Neural progenitor cell (in vitro differentiated cells): ENCODE results near the gene PIWIL1. TPM values are rescaled to one million over a fixed set of nuclear protein-coding genes. Genes with fewer than 3 reads are reported as not detected.

Experiments
- DNase-seq: peaks from one replicate; pipeline ENCODE4 v3.0.0-alpha.2; 2016; ENCODE audit warnings: low spot score
- H2AFZ ChIP-seq: fragments of 200-600 bp; sonication (generic); replicated peaks from 2 replicates; pipeline ENCODE4 v1.6.1; 2016; ENCODE audit warnings: antibody characterized with exemption
- H3F3A ChIP-seq: fragments of 200-600 bp; sonication (generic); 2 replicates; pipeline ENCODE4 v1.6.1; 2016; ENCODE audit warnings: antibody characterized with exemption, low read depth
- H3K27ac ChIP-seq: fragments of 200-600 bp; sonication (generic); 2 replicates; pipeline ENCODE4 v1.5.1; 2016; ENCODE audit warnings: mild to moderate bottlenecking
- H3K27me3 ChIP-seq: fragments of 200-600 bp; sonication (generic); 2 replicates; pipeline ENCODE4 v1.6.1; 2016; ENCODE audit warnings: mild to moderate bottlenecking, moderate library complexity
- H3K36me3 ChIP-seq: fragments of 200-600 bp; sonication (generic); 2 replicates; pipeline ENCODE4 v1.5.1; 2016
- H3K4me1 ChIP-seq: fragments of 200-600 bp; sonication (generic); 2 replicates; pipeline ENCODE4 v1.6.1; 2016; ENCODE audit warnings: mixed run types
- H3K4me2 ChIP-seq: fragments of 200-600 bp; sonication (generic); 2 replicates; pipeline ENCODE4 v1.6.1; 2016
- H3K4me3 ChIP-seq: fragments of 200-600 bp; sonication (generic); 2 replicates; pipeline ENCODE4 v1.5.1; 2016
- H3K79me2 ChIP-seq: fragments of 200-600 bp; sonication (generic); 2 replicates; pipeline ENCODE4 v1.6.1; 2016; ENCODE audit warnings: low read depth
- H3K9ac ChIP-seq: fragments of 200-600 bp; sonication (generic); 2 replicates; pipeline ENCODE4 v1.6.1; 2016
- H3K9me3 ChIP-seq: fragments of 200-600 bp; sonication (generic); 2 replicates; pipeline ENCODE4 v1.5.1; 2016; ENCODE audit warnings: low read depth
- H4K20me1 ChIP-seq: fragments of 200-600 bp; sonication (generic); 2 replicates; pipeline ENCODE4 v1.6.1; 2016; ENCODE audit warnings: low read depth
- H3K27ac Mint-ChIP-seq: 3 replicates; pipeline ENCODE4 v1.8.0; 2021; ENCODE audit warnings: mixed read lengths
- H3K27me3 Mint-ChIP-seq: 2 replicates; pipeline ENCODE4 v1.8.0; 2022; ENCODE audit warnings: low read depth, mild to moderate bottlenecking, inconsistent platforms, moderate library complexity, mixed read lengths; ENCODE audit not compliant: insufficient read depth
- H3K36me3 Mint-ChIP-seq: 3 replicates; pipeline ENCODE4 v1.8.0; 2021; ENCODE audit warnings: mixed read lengths
- H3K4me1 Mint-ChIP-seq: 3 replicates; pipeline ENCODE4 v1.8.0; 2021; ENCODE audit warnings: mixed read lengths
- H3K4me3 Mint-ChIP-seq: 3 replicates; pipeline ENCODE4 v1.8.0; 2021; ENCODE audit warnings: mild to moderate bottlenecking, moderate library complexity, mixed read lengths
- H3K9me3 Mint-ChIP-seq: 3 replicates; pipeline ENCODE4 v1.8.0; 2020; ENCODE audit warnings: mixed read lengths
- CTCF ChIP-seq: fragments of 200-600 bp; sonication (generic); IDR thresholded peaks from 2 replicates; pipeline ENCODE4 v1.5.1; 2017; ENCODE audit warnings: antibody characterized with exemption, mild to moderate bottlenecking
- EZH2 ChIP-seq: fragments of 200-600 bp; sonication (generic); IDR thresholded peaks from 2 replicates; pipeline ENCODE4 v1.6.1; 2017; ENCODE audit warnings: antibody characterized with exemption, mild to moderate bottlenecking, moderate library complexity
- EZH2phosphoT487 ChIP-seq: fragments of 200-600 bp; sonication (generic); IDR thresholded peaks from 2 replicates; pipeline ENCODE4 v1.6.1; 2017; ENCODE audit warnings: antibody characterized with exemption
- total RNA-seq: library from RNA; depleted of rRNA; stranded (reverse); fragments of >200 nt; gene quantifications from 2 replicates; pipeline ENCODE4 v1.2.3, GENCODE V29; 2015; ENCODE audit warnings: low replicate concordance

Gene PIWIL1
- total RNA-seq, 1 donor from 2014 or later: not detected

GRCh38 chr12:130342442-130342841 lies 4.8 kb downstream of the PIWIL1 start:
- H2AFZ ChIP-seq: no peak overlapping the region
- H3K4me1 ChIP-seq: no peaks in the 10 kb centered on the region
- H3K36me3 Mint-ChIP-seq: no peaks in the 10 kb centered on the region
- H3K9ac ChIP-seq: no peak overlapping the region
- H3K4me2 ChIP-seq: no peak overlapping the region
- H3K36me3 ChIP-seq: no peaks in the 10 kb centered on the region
- H3F3A ChIP-seq: no peaks in the 10 kb centered on the region
- H3K4me3 ChIP-seq: no peak overlapping the region
- no peaks in the 10 kb centered on the region for H3K9me3 ChIP-seq
- peaks cover 2% of the 10 kb centered on the region for H3K4me1 Mint-ChIP-seq
- H4K20me1 ChIP-seq: no peaks in the 10 kb centered on the region
- no peak overlapping the region for H3K27ac Mint-ChIP-seq
- no peak overlapping the region for H3K4me3 Mint-ChIP-seq
- H3K27me3 ChIP-seq: peaks cover 11% of the 10 kb centered on the region
- DNase-seq: no peak
- TF ChIP-seq EZH2 (no peak), EZH2phosphoT487 (no peak), CTCF (no peak)
- H3K27me3 Mint-ChIP-seq: peaks cover 2% of the 10 kb centered on the region
- no peak overlapping the region for H3K27ac ChIP-seq
- no peaks in the 10 kb centered on the region for H3K79me2 ChIP-seq
- H3K9me3 Mint-ChIP-seq: peaks cover 6% of the 10 kb centered on the region

- no peak for TF ChIP-seq EZH2phosphoT487
- Histone ChIP-seq H3K27me3 (peaks cover 12% of the 10 kb centered on the region), H3K4me3 (no peak overlapping the region), H4K20me1 (no peaks in the 10 kb centered on the region), H3K79me2 (no peaks in the 10 kb centered on the region), H3K9ac (no peak overlapping the region), H3K4me2 (no peak overlapping the region), H3K27ac (no peak overlapping the region), H3K4me1 (no peaks in the 10 kb centered on the region), H3K9me3 (no peaks in the 10 kb centered on the region), H3F3A (no peaks in the 10 kb centered on the region), H2AFZ (no peak overlapping the region), H3K36me3 (no peaks in the 10 kb centered on the region)
- Mint-ChIP-seq H3K27ac (no peak overlapping the region), H3K4me3 (no peak overlapping the region), H3K27me3 (peaks cover 2% of the 10 kb centered on the region), H3K36me3 (no peaks in the 10 kb centered on the region), H3K9me3 (peaks cover 6% of the 10 kb centered on the region), H3K4me1 (peaks cover 2% of the 10 kb centered on the region)
- no peak for DNase-seq
Measured at GRCh38 chr12:130342842-130343241, 5.2 kb downstream of the PIWIL1 start.

- no peak overlapping the region for H2AFZ ChIP-seq
Measured at GRCh38 chr12:130344529-130344928, 6.8 kb downstream of the PIWIL1 start.

More at GRCh38 chr12:130344529-130344928, 6.8 kb downstream of the PIWIL1 start:
- H3K9ac ChIP-seq: no peak overlapping the region
- H4K20me1 ChIP-seq: no peaks in the 10 kb centered on the region
- no peak overlapping the region for H3K4me3 Mint-ChIP-seq
- H3K36me3 Mint-ChIP-seq: no peaks in the 10 kb centered on the region
- no peak for DNase-seq
- H3K36me3 ChIP-seq: no peaks in the 10 kb centered on the region
- H3K4me1 Mint-ChIP-seq: peaks cover 2% of the 10 kb centered on the region
- no peak overlapping the region for H3K4me2 ChIP-seq
- no peaks in the 10 kb centered on the region for H3K4me1 ChIP-seq
- peaks cover 2% of the 10 kb centered on the region for H3K27me3 Mint-ChIP-seq
- no peak overlapping the region for H3K27ac Mint-ChIP-seq
- no peaks in the 10 kb centered on the region for H3F3A ChIP-seq
- TF ChIP-seq EZH2 (no peak), CTCF (no peak), EZH2phosphoT487 (no peak)
- no peak overlapping the region for H3K27ac ChIP-seq
- H3K79me2 ChIP-seq: no peaks in the 10 kb centered on the region
- no peak overlapping the region for H3K4me3 ChIP-seq
- peaks cover 6% of the 10 kb centered on the region for H3K9me3 Mint-ChIP-seq
- H3K9me3 ChIP-seq: no peaks in the 10 kb centered on the region
- H3K27me3 ChIP-seq: peaks cover 8% of the 10 kb centered on the region
